MM.1S (cell line): ENCODE data around the gene ZNF446.

ENCODE experiments used
- DNase-seq: peaks from one replicate; pipeline ENCODE4 v3.0.0-alpha.2; 2015
- H2AFZ ChIP-seq: fragments of 300-600 bp; sonication (generic); 2 replicates; pipeline ENCODE4 v1.6.0; 2016; ENCODE audit warnings: antibody characterized with exemption, low read length
- H3F3A ChIP-seq: fragments of 300-600 bp; sonication (generic); 2 replicates; pipeline ENCODE4 v1.6.1; 2016; ENCODE audit warnings: mild to moderate bottlenecking, antibody characterized with exemption, low read length, moderate library complexity, mixed read lengths; ENCODE audit not compliant: insufficient read depth
- H3K27ac ChIP-seq: fragments of 300-600 bp; sonication (generic); 2 replicates; pipeline ENCODE4 v1.5.1; 2016; ENCODE audit warnings: mild to moderate bottlenecking, low read length
- H3K27me3 ChIP-seq: fragments of 300-600 bp; sonication (generic); replicated peaks from 2 replicates; pipeline ENCODE4 v1.6.0; 2016; ENCODE audit warnings: low read length; ENCODE audit not compliant: insufficient read depth
- H3K36me3 ChIP-seq: fragments of 300-600 bp; sonication (generic); replicated peaks from 2 replicates; pipeline ENCODE4 v1.6.1; 2016; ENCODE audit warnings: mild to moderate bottlenecking, low read length, mixed read lengths; ENCODE audit not compliant: insufficient read depth
- H3K4me1 ChIP-seq: fragments of 300-600 bp; sonication (generic); 2 replicates; pipeline ENCODE4 v1.6.1; 2016; ENCODE audit warnings: low read length, mixed read lengths
- H3K4me2 ChIP-seq: fragments of 300-600 bp; sonication (generic); 2 replicates; pipeline ENCODE4 v1.6.0; 2016; ENCODE audit warnings: low read depth, low read length
- H3K4me3 ChIP-seq: fragments of 300-600 bp; sonication (generic); 2 replicates; pipeline ENCODE4 v1.5.1; 2016; ENCODE audit warnings: low read length, mixed read lengths
- H3K79me2 ChIP-seq: fragments of 300-600 bp; sonication (generic); 2 replicates; pipeline ENCODE4 v1.6.1; 2016; ENCODE audit warnings: mixed run types, low read length, mixed read lengths
- H3K9ac ChIP-seq: fragments of 300-600 bp; sonication (generic); 2 replicates; pipeline ENCODE4 v1.6.1; 2016; ENCODE audit warnings: low read length, mixed read lengths
- H3K9me2 ChIP-seq: fragments of 300-600 bp; sonication (generic); replicated peaks from 2 replicates; pipeline ENCODE4 v1.6.1; 2016; ENCODE audit warnings: mild to moderate bottlenecking, low read length, mixed read lengths; ENCODE audit not compliant: insufficient read depth
- H3K9me3 ChIP-seq: fragments of 300-600 bp; sonication (generic); replicated peaks from 2 replicates; pipeline ENCODE4 v1.6.1; 2016; ENCODE audit warnings: mild to moderate bottlenecking, low read length, mixed read lengths; ENCODE audit not compliant: insufficient read depth
- H4K20me1 ChIP-seq: fragments of 300-600 bp; sonication (generic); 2 replicates; pipeline ENCODE4 v1.6.1; 2016; ENCODE audit warnings: mild to moderate bottlenecking, low read length, moderate library complexity, mixed read lengths; ENCODE audit not compliant: insufficient read depth
- CTCF ChIP-seq: fragments of 300-600 bp; sonication (generic); IDR thresholded peaks from 2 replicates; pipeline ENCODE4 v1.5.1; 2016; ENCODE audit warnings: antibody characterized with exemption, low read length, mixed read lengths
- EZH2 ChIP-seq: fragments of 300-600 bp; sonication (generic); optimal IDR thresholded peaks from 2 replicates; pipeline ENCODE3; 2017; ENCODE audit warnings: low read depth, mild to moderate bottlenecking, antibody characterized with exemption, low read length, mixed read lengths
- EZH2phosphoT487 ChIP-seq: fragments of 300-600 bp; sonication (generic); IDR thresholded peaks from 2 replicates; pipeline ENCODE4 v1.6.1; 2018; ENCODE audit warnings: antibody characterized with exemption, low read length

Gene ZNF446

GRCh38 chr19:58475714-58476497, at the start of gene ZNF446:
Gene ZNF446 (plus strand): TSS chr19:58476352. CDS start chr19:58477219, 867 bp downstream.
- Histone ChIP-seq H3F3A (peaks cover 8% of the 10 kb centered on the region), H3K9me3 (no peaks in the 10 kb centered on the region), H3K4me2 (peak within 1 kb of the TSS; percentile 88), H3K4me1 (no peaks in the 10 kb centered on the region), H3K27me3 (no peaks in the 10 kb centered on the region), H2AFZ (peak within 1 kb of the TSS; percentile 89), H3K9me2 (no peaks in the 10 kb centered on the region), H3K4me3 (peak within 1 kb of the TSS; percentile 79), H3K79me2 (no peaks in the 10 kb centered on the region), H3K27ac (peak within 1 kb of the TSS; percentile 76; the same call in 1 of the 2 replicates), H3K9ac (peak within 1 kb of the TSS; percentile 67), H3K36me3 (0 out of 2 replicates have a peak, but pooled peaks cover 4% of the 10 kb centered on the region), H4K20me1 (no peaks in the 10 kb centered on the region)
- peak; percentile 96 for DNase-seq
- TF ChIP-seq EZH2 (no peak), CTCF (no peak), EZH2phosphoT487 (no peak)

- Histone ChIP-seq H3K9me3 (no peaks in the 10 kb centered on the region), H3K27me3 (no peaks in the 10 kb centered on the region), H3K27ac (no peak overlapping the region), H3K4me2 (no peak overlapping the region), H4K20me1 (no peaks in the 10 kb centered on the region), H3K4me1 (no peaks in the 10 kb centered on the region), H3F3A (no peaks in the 10 kb centered on the region), H2AFZ (no peak overlapping the region), H3K9me2 (no peaks in the 10 kb centered on the region), H3K79me2 (no peaks in the 10 kb centered on the region), H3K36me3 (no peaks in the 10 kb centered on the region), H3K4me3 (no peak overlapping the region), H3K9ac (no peak overlapping the region)
- no peak for DNase-seq
- TF ChIP-seq EZH2 (no peak), CTCF (no peak), EZH2phosphoT487 (no peak)
Observed at GRCh38 chr19:58428617-58429016, 47.5 kb upstream of the ZNF446 start.

- Histone ChIP-seq H4K20me1 (no peaks in the 10 kb centered on the region), H3K9me3 (no peaks in the 10 kb centered on the region)
Observed at GRCh38 chr19:58429745-58430144, 46.4 kb upstream of the ZNF446 start.

More at GRCh38 chr19:58429745-58430144, 46.4 kb upstream of the ZNF446 start:
- Histone ChIP-seq H3K79me2 (no peaks in the 10 kb centered on the region), H3K27ac (no peak overlapping the region), H3K4me3 (no peak overlapping the region), H3K9me2 (no peaks in the 10 kb centered on the region), H3K9ac (no peak overlapping the region), H3K4me1 (no peaks in the 10 kb centered on the region), H3F3A (no peaks in the 10 kb centered on the region), H2AFZ (no peak overlapping the region), H3K27me3 (no peaks in the 10 kb centered on the region), H3K4me2 (no peak overlapping the region), H3K36me3 (no peaks in the 10 kb centered on the region)
- TF ChIP-seq EZH2 (no peak), CTCF (no peak), EZH2phosphoT487 (no peak)
- no peak for DNase-seq
